ENCODE data around the gene ADCY2. TPM values are rescaled to one million over a fixed set of nuclear protein-coding genes. Genes with fewer than 3 reads are reported as not detected.

Gene ADCY2
- total RNA-seq, 2 experiments from 2014 or later = not detected

- intact Hi-C loops (cut with micrococcal nuclease; ENCODE audit: unreplicated experiment) = no loop called here
- no peak overlapping the region for H3K4me2 ChIP-seq (ENCODE audit: low read length)
- ChIA-PET POLR2A (no interaction called here), CTCF (ENCODE audit: unreplicated experiment) (interaction anchor here (0.6 kb wide), 1 partner anchor 12 kb away, joined by 4 read pairs; no protein-coding TSS in a partner anchor)
- no peaks in the 10 kb centered on the region for H3K79me2 ChIP-seq (ENCODE audit: insufficient read depth, low read depth, low read length)
- H3K4me3 ChIP-seq (ENCODE audit: low read depth, low read length, poor library complexity, severe bottlenecking) = no peak overlapping the region
- no peaks in the 10 kb centered on the region for H3K9me2 ChIP-seq (ENCODE audit: insufficient read depth, low read length)
- H3K4me1 ChIP-seq (ENCODE audit: insufficient read depth, low read length, poor library complexity, severe bottlenecking) = no peaks in the 10 kb centered on the region
- no peaks in the 10 kb centered on the region for H3K36me3 ChIP-seq (ENCODE audit: insufficient read depth, low read length)
- no peak overlapping the region for H2AFZ ChIP-seq (ENCODE audit: low read length)
- H3K27ac ChIP-seq (ENCODE audit: low read depth, low read length, poor library complexity, severe bottlenecking) = no peak overlapping the region
- DNase-seq (ENCODE audit: low spot score) = no peak
- H3K9me3 ChIP-seq (ENCODE audit: low read length) = no peaks in the 10 kb centered on the region
- no peaks in the 10 kb centered on the region for H4K20me1 ChIP-seq (ENCODE audit: insufficient read depth, low read length)
- BruUV-seq (replicated peaks) = no TSS peak
- TF ChIP-seq EZH2phosphoT487 (IDR thresholded peaks at IDR 0.05; ENCODE audit: borderline replicate concordance, low read depth, low read length) (no peak), CTCF (conservative IDR thresholded peaks at IDR 0.05; ENCODE audit: low read length) (0 out of 2 replicates have a peak, but pooled peaks have one; percentile 5)
Measured at GRCh38 chr5:7816535-7816901, 420.6 kb downstream of the ADCY2 start.

- Histone ChIP-seq H3K27ac (ENCODE audit: low read depth, low read length, poor library complexity, severe bottlenecking) (no peak overlapping the region), H3K36me3 (ENCODE audit: insufficient read depth, low read length) (no peaks in the 10 kb centered on the region), H4K20me1 (ENCODE audit: insufficient read depth, low read length) (no peaks in the 10 kb centered on the region), H3K4me1 (ENCODE audit: insufficient read depth, low read length, poor library complexity, severe bottlenecking) (no peaks in the 10 kb centered on the region), H3K4me3 (ENCODE audit: low read depth, low read length, poor library complexity, severe bottlenecking) (no peak overlapping the region), H3K4me2 (ENCODE audit: low read length) (no peak overlapping the region), H3K9me2 (ENCODE audit: insufficient read depth, low read length) (no peaks in the 10 kb centered on the region), H2AFZ (ENCODE audit: low read length) (no peak overlapping the region), H3K79me2 (ENCODE audit: insufficient read depth, low read depth, low read length) (no peaks in the 10 kb centered on the region), H3K9me3 (ENCODE audit: low read length) (no peaks in the 10 kb centered on the region)
- ChIA-PET POLR2A (no interaction called here), CTCF (ENCODE audit: unreplicated experiment) (no interaction called here)
- TF ChIP-seq CTCF (conservative IDR thresholded peaks at IDR 0.05; ENCODE audit: low read length) (no peak), EZH2phosphoT487 (IDR thresholded peaks at IDR 0.05; ENCODE audit: borderline replicate concordance, low read depth, low read length) (no peak)
- intact Hi-C loops (cut with micrococcal nuclease; ENCODE audit: unreplicated experiment) = no loop called here
- BruUV-seq (replicated peaks) = no TSS peak
- DNase-seq (ENCODE audit: low spot score) = no peak
Measured at GRCh38 chr5:7822449-7822848, 426.5 kb downstream of the ADCY2 start.

- DNase-seq (ENCODE audit: low spot score) = no peak
- no peaks in the 10 kb centered on the region for H4K20me1 ChIP-seq (ENCODE audit: insufficient read depth, low read length)
- H3K36me3 ChIP-seq (ENCODE audit: insufficient read depth, low read length) = no peaks in the 10 kb centered on the region
- no peak overlapping the region for H2AFZ ChIP-seq (ENCODE audit: low read length)
- CTCF ChIA-PET (ENCODE audit: unreplicated experiment) = no interaction called here
- H3K79me2 ChIP-seq (ENCODE audit: insufficient read depth, low read depth, low read length) = no peaks in the 10 kb centered on the region
- intact Hi-C loops (cut with micrococcal nuclease; ENCODE audit: unreplicated experiment) = no loop called here
- no TSS peak for BruUV-seq (replicated peaks)
- POLR2A ChIA-PET = interaction anchor here (0.6 to 0.7 kb wide), 2 partner anchors 46 to 427 kb away, joined by 3 read pairs; partner anchors contain the start of gene MTRR
- H3K4me3 ChIP-seq (ENCODE audit: low read depth, low read length, poor library complexity, severe bottlenecking) = no peak overlapping the region
- H3K4me1 ChIP-seq (ENCODE audit: insufficient read depth, low read length, poor library complexity, severe bottlenecking) = no peaks in the 10 kb centered on the region
- H3K4me2 ChIP-seq (ENCODE audit: low read length) = no peak overlapping the region
- H3K9me3 ChIP-seq (ENCODE audit: low read length) = no peaks in the 10 kb centered on the region
- H3K9me2 ChIP-seq (ENCODE audit: insufficient read depth, low read length) = no peaks in the 10 kb centered on the region
- no peak overlapping the region for H3K27ac ChIP-seq (ENCODE audit: low read depth, low read length, poor library complexity, severe bottlenecking)
- no peak for TF ChIP-seq CTCF (conservative IDR thresholded peaks at IDR 0.05; ENCODE audit: low read length)
- TF ChIP-seq EZH2phosphoT487 (IDR thresholded peaks at IDR 0.05; ENCODE audit: borderline replicate concordance, low read depth, low read length) = no peak
Measured at GRCh38 chr5:7823594-7823993, 427.7 kb downstream of the ADCY2 start.

Data from OCI-LY7 (cell line).